ENCODE data around the gene HRH2.
A peak's percentile ranks its signal among the peaks of the same experiment; 100 is the strongest.
"Not testable (repeated sequence)": the region's sequence is repeated elsewhere in the genome, so short reads cannot be mapped to it uniquely, and the experiment has no call there.

HRH2 gene

DNA sequence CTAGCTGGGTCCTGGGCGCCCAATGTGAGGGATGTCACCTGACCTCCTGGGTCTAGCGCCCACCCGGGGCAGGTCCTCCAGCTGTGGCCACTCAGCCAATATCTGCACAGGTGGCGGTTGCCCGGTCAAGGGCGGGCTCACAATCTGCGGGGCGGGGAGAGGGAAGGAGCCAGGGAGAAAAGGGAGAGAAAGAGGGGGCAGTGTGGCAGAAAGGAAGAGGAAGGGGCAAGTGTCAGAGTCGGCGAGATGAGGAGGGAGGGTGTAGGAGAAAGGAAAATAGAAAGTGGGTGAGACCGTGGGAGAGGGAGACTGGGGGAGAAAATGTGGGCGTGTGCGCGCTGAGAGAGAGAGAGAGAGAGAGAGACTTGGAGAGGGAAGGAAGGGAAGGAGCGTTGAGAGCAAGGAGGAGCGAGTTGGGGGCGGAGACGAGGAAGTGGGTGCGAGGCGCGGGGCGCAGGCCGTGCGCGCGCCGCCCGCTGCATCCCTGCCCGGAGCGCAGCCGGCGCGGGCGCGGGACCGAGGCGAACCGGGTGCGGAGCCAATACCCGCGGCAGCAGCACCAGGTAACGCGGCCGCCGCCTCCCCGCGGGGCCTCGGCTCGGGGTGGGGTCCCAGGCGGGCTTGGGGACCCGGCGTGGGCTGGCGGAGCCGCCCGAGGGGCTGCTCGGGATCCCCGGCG lies at the start of gene HRH2:
Gene HRH2, plus strand, starts transcription at position 479 of the 679 bp plus-strand sequence. CDS start 25,163 bp downstream, outside the sequence.
- peak; percentile 84 for DNase-seq

DNA sequence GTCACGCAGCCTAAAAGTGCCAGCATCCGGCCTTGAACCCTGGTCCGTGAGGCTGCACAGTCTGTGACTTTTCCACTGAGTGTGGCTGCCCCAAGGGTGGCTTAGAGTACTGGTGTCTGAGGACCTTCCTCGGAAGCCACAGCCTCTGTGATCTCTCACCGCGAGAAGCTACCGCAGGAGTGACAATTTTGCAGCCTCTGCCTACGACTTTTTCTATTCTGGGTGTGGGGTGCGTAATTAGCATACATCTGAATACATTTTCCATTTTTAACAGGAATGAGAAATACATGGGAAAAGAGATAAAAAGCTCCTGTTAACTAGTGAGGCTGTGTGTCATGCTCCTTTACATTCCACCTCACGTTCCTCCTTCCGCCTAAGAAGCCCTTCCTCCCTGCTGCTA lies 48.3 kb upstream of the HRH2 start:
- no peak for DNase-seq

DNA sequence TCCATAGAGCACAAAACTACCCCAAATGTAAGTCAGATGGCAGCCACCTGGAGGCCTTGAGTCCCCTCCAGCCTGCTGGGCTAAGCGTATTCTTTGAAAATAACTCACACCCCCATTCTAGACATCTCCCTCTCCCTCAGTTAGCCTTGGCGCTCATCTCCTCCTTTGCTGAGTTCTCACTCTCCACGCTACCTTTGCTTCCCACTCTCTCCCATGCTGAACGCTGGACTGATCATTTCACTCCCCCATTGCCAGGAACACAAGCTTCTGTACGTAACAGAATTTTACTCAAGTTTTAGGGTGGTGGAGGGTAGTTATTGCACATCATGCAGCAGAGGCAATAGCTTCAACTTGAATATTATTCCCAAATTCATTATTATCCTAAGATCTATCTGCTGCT lies 47.5 kb upstream of the HRH2 start:
- no peak for DNase-seq

DNA sequence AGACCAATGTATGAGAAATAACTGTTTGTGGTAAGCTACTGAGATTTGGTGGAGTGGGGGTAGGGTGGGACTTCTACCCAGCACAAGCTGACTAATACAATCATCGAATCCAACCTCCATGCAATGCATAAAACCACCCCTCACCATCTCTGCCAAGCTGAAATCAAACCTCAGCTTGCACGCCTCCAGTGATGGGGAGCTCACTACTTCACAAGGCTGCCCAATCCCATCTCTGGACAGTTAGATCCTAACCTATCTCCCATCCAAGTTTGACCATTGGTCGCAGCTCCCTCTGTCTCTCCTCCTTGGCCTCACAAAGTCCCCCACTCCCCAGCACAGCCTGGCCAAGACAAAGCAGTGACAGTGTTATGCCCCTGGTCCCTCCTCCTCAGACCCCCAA lies 47.0 kb upstream of the HRH2 start:
- DNase-seq = no peak

DNA sequence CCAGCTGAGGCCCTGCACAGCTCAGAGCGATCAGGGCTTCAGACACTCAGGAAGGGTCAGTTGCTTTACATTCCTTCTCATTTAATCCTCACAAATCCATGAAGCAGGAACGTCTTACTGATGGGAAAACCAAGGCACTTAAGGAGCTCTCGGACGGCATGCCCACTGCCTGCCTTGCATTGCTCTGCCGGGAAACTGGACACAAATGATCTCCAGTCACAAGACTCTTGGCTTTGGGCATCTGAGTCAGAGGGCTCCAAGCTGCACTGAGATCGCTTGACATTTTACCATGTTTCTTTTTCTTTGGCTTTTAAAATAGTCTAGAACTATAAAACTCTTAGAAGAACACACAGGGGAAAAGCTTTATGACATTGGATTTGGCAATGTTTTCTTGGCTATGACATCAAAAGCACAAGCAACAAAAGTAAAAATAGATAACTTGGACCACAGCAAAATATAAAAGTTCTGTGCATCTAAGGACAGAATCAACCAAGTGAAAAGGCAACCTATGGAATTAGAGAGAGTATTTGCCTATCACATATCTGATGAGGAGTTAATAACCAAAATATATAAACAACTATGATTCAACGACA lies 43.6 kb upstream of the HRH2 start:
- no peak for DNase-seq

DNA sequence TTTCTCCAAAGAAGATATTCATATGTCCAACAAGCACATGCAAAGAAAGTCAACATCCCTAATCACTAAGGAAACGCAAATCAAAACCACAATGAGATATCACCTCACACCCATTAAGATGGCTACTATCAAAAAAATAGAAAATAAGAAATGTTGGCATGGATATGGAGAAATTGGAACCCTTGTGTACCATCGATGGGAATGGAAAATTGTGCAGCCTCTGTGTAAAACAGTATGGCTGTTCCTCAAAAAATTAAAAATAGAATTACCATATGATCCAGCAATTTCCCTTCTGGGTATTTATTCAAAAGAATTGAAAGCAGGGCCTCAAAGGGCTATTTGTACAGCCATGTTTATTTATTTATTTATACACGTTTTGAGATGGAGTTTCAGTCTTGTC lies 43.0 kb upstream of the HRH2 start:
- DNase-seq = no peak

- no peak for DNase-seq
Observed at GRCh38 chr5:175616083-175616482, 41.8 kb upstream of the HRH2 start.

DNA sequence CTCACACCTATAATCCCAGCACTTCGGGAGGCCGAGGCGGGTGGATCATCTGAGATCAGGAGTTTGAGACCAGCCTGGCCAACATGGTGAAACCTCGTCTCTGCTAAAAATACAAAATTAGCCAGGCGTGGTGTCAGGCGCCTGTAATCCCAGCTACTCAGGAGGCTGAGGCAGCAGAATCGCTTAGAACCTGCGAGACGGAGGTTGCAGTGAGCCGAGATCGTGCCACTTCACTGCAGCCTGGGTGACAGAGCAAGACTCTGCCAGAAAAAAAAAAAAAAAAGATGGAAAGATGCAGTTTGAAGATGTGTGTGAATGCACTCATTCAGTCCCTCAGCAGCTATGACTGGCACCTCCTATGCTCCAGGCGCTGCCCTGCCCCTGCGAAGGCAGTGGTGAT lies 41.3 kb upstream of the HRH2 start:
- DNase-seq = not testable (repeated sequence)

DNA sequence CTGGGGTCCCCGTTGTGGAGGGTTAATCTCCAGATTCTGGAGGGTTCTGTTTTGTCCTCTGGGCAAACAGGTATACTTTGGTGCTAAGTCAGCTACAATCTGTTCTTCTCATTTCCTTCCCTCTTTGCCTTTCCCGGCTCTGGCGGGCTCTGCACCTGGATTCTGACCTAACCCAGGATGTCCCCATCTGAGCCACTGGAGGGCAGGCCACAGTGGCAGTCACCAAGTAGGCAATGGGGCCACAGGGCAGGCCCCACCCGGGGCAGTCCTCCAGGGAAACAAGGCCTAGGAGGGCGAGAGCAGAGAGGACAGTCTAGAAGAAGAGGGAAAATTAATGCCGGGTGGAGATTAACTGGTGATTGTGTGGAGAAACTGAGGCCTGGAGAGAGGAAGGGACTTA lies 40.4 kb upstream of the HRH2 start:
- peak; percentile 8 for DNase-seq

GRCh38 chr5:175620527-175620926 lies 37.3 kb upstream of the HRH2 start:
- no peak for DNase-seq

GRCh38 chr5:175621971-175622370 lies 35.9 kb upstream of the HRH2 start:
- DNase-seq = no peak

GRCh38 chr5:175623088-175623487 lies 34.8 kb upstream of the HRH2 start:
- DNase-seq = no peak

DNA sequence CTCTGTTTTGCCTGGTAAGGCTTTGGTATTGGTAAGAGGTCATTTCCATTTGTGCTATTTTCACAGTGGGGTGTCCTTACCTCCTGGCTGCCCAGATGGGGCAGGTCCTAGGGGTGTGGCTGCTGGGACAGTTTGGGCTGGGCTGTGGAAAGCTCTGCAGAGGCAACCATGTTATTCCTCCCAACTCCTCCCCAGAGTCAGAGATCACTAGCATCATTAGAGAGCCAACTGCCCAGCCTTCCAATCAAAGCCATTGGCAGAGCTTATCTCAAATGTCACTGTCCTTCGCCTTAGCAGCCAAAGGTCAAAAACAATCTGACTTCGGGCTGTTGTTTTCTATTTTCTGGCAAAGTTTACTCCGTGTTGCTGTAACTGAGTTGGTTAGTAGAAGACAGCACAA lies 33.6 kb upstream of the HRH2 start:
- DNase-seq = no peak

DNA sequence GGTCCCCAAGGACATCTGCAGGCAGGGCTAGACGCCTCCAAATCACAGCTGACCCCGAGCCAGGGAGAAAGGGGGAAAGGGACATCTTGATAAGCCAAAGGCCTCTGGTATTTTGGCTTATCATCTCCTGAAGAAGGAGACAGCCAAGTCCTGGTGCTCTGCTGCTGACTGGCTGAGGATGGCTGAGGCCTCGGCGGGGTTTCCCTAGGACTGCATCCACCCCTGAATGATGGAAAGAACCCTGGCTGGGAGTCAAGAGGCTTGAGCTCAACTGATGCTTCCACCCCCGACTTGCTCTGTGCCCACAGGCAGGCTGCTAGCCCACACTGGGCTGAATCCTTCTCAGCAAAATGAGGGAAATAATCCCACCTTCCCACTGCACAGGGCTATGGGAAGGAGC lies 30.9 kb upstream of the HRH2 start:
- no peak for DNase-seq

DNA sequence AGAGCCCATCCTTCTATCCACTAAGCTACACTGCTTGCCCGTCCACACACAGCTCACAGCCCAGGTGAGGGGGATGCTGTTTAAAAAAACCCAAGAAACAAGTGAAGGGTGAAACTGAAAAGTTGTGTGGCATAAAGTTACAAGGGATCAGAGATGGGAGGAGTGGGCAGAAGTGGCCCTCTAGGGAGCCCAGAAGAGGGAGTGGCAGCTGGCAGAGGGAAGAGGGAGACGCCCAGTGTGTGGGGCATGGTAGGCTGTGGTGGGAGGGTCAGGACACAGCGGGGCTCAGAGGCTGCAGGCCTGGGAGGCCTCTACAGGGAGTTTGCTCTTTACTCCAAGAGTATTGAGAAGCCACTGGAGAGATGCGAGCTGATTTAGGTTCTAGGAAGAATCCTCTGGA lies 30.1 kb upstream of the HRH2 start:
- no peak for DNase-seq

- no peak for DNase-seq
Observed at GRCh38 chr5:175628668-175629067, 29.2 kb upstream of the HRH2 start.

- no peak for DNase-seq
Observed at GRCh38 chr5:175629261-175629660, 28.6 kb upstream of the HRH2 start.

DNA sequence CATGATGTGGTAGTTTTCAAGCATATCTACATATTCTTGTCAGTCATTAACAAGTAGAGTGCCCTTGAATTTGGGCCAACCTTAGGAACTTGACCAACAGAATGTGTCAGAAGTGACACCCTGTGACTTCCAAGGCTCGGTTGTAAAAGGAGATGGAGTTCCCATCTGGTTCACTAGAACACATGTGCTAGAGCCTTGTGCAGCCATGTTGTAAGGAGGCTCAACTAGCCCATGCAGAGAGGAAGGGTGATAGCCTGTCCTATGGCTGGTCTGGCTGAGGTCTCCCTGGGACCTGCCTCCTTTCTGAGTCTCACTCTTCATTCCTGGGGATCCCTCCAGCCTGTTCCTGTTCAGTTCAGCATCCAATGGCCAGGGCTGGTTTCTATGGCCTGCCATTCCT lies 28.1 kb upstream of the HRH2 start:
- no peak for DNase-seq

DNA sequence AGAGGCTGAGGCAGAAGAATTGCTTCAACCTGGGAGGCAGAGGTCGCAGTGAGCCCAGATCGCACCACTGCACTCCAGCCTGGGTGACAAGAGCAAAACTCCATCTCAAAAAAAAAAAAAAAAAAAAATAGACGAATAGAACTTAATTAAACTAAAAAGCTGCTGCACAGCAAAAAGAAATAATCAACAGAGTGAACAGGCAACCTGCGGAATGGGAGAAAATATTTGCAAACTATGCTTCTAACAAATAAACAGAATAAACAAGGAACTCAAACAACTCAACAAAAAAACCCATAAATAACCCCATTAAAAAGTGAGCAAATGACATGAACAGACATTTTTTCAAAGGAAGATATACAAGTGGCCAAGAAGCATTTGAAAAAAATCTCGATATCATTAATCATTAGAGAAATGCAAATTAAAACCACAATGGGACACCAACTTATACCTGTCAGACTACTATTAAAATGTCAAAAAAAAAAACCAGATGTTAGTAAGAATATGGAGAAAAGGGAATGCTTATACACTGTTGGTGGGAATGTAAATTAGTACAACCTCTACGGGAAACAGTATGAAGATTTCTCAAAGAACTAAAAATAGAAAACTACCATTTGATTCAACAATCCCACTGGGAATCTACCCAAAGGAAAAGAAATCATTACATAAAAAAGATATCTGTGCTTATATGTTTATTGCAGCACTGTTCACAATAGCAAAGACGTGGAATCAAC lies 21.9 kb upstream of the HRH2 start:
- no peak for DNase-seq

DNA sequence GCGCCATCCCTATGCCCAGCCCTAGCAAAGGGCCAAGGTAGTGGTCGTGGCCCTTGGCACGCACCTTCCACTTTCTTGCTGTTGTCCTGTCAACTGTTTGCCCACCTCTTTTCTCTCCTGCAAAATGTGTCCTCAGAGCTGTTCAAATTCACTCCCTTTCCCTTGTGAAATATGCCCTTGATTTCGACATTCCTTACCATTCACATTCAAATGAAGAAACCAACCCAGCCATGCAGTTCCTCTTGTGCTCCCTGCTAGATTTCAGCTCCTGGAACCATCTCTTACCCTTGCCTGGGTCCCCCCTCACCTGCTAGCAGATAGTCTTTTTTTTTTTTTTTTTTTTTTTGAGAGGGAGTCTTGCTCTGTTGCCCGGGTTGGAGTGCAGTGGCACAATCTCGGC lies 19.6 kb upstream of the HRH2 start:
- DNase-seq = peak; percentile 85

DNA sequence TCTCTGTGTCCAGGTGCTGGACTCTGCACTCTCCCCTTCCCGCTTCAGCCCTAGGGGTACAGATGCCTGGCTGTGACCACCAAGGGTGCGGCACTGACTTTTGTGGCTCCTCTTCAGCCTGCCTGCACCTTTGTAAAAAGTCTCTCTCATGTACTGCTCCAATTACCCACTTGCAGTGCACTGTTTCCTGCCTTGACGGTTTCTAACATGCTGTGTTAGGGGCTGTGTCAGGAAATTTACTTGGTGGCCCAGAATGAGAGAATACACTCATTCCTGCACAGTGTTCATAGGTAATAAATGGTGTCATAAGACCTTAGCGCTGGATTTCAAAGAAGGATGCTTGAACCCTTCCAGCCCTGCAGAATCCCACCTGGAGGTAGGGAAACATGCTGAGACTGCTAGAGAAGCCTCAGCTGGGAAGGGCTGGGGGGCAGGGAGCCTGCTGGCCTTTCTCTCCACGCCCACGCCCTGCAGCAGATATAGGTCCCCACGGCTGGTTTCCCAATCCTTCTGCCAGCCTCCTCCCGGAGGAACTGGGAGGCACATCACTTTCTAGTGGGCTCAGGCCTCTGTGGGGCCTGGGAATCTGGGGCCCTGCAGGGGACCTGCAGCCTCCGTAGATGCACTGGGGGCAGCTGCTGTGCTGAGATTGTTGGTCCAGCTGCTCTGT lies 17.6 kb upstream of the HRH2 start:
- no peak for DNase-seq

GRCh38 chr5:175642998-175643397 lies 14.9 kb upstream of the HRH2 start:
- DNase-seq = no peak

- DNase-seq = no peak
Observed at GRCh38 chr5:175646251-175646650, 11.6 kb upstream of the HRH2 start.

- no peak for DNase-seq
Observed at GRCh38 chr5:175649967-175650366, 7.9 kb upstream of the HRH2 start.
